ENCODE measurements around the gene PPM1A. TPM values are rescaled to one million over a fixed set of nuclear protein-coding genes. Genes with fewer than 3 reads are reported as not detected.

PPM1A gene
- polyA plus RNA-seq, 2 of the 4 experiments (the other 2 are of a cell fraction) = 37.1 to 76.6 TPM

GRCh38 chr14:60206837-60207533, 42.0 kb upstream of the PPM1A start (continued):
- TF ChIP-seq RAD21 (conservative IDR thresholded peaks at IDR 0.05 in 1 of 2, IDR thresholded peaks at IDR 0.05 in 1 of 2) = no peak

GRCh38 chr14:60210703-60211102, 38.3 kb upstream of the PPM1A start:
- H3K4me1 ChIP-seq = no peaks in the 10 kb centered on the region
- WGBS (ENCODE audit: missing lambda C conversion rate) = 0% methylated on average over 1 of the region's 1 CpG
- TF ChIP-seq HES2 (IDR thresholded peaks at IDR 0.05) = no peak
- TF ChIP-seq CHD4 (IDR thresholded peaks at IDR 0.05; ENCODE audit: borderline replicate concordance) = no peak
- no peak for TF ChIP-seq RARB (CRISPR knock-in tag; IDR thresholded peaks at IDR 0.05)
- no peak for TF ChIP-seq SMC3 (IDR thresholded peaks at IDR 0.05)
- no peak for TF ChIP-seq ZC3H11A (IDR thresholded peaks at IDR 0.05)
- no peak for TF ChIP-seq REST (IDR thresholded peaks at IDR 0.05)
- no peak for TF ChIP-seq MAFK (IDR thresholded peaks at IDR 0.05; ENCODE audit: partially characterized antibody)
- TF ChIP-seq ZFP36 (IDR thresholded peaks at IDR 0.05; ENCODE audit: borderline replicate concordance, partially characterized antibody) = no peak
- TF ChIP-seq GATA3 (IDR thresholded peaks at IDR 0.05; ENCODE audit: borderline replicate concordance) = no peak
- TF ChIP-seq BCL3 (IDR thresholded peaks at IDR 0.05) = no peak
- no peak for TF ChIP-seq NR3C1 (IDR thresholded peaks at IDR 0.05)
- no peak for TF ChIP-seq HMGXB4 (CRISPR knock-in tag; IDR thresholded peaks at IDR 0.05; ENCODE audit: borderline replicate concordance)
- no peak for TF ChIP-seq CHD2 (IDR thresholded peaks at IDR 0.05; ENCODE audit: low read length, partially characterized antibody)
- no peak for TF ChIP-seq HOXA7 (CRISPR knock-in tag; IDR thresholded peaks at IDR 0.05)
- TF ChIP-seq HEYL (CRISPR knock-in tag; IDR thresholded peaks at IDR 0.05) = no peak
- TF ChIP-seq HDAC2 (IDR thresholded peaks at IDR 0.05) = no peak
- no peak for TF ChIP-seq ELK1 (IDR thresholded peaks at IDR 0.05; ENCODE audit: low read depth, low read length)
- TF ChIP-seq SREBF2 (IDR thresholded peaks at IDR 0.05) = no peak
- TF ChIP-seq JUN (IDR thresholded peaks at IDR 0.05) = no peak
- ChIA-PET POLR2A (no interaction called here), CTCF (interaction anchor here (0.6 to 1.3 kb wide), 5 partner anchors 14 to 121 kb away, joined by 3 to 4 read pairs (median 3); no protein-coding TSS in a partner anchor)
- no peak for FAIRE-seq
- no peak overlapping the region for H3K4me2 ChIP-seq
- no peak for ATAC-seq
- no peak overlapping the region for H3K4me3 ChIP-seq
- no peak overlapping the region for H3K27ac ChIP-seq
- H3K9me3 ChIP-seq = no peaks in the 10 kb centered on the region
- DNase-seq (ENCODE audit: low read depth in 1 of 2, low spot score in 1 of 2) = no peak

All from A549 (cell line).